ENCODE measurements around the gene TXNRD2. TPM values are rescaled to one million over a fixed set of nuclear protein-coding genes. Genes with fewer than 3 reads are reported as not detected.
A peak's percentile ranks its signal among the peaks of the same experiment; 100 is the strongest.

The TXNRD2 gene
- total RNA-seq, 1 donor from 2014 or later = 25.7 TPM

DNA sequence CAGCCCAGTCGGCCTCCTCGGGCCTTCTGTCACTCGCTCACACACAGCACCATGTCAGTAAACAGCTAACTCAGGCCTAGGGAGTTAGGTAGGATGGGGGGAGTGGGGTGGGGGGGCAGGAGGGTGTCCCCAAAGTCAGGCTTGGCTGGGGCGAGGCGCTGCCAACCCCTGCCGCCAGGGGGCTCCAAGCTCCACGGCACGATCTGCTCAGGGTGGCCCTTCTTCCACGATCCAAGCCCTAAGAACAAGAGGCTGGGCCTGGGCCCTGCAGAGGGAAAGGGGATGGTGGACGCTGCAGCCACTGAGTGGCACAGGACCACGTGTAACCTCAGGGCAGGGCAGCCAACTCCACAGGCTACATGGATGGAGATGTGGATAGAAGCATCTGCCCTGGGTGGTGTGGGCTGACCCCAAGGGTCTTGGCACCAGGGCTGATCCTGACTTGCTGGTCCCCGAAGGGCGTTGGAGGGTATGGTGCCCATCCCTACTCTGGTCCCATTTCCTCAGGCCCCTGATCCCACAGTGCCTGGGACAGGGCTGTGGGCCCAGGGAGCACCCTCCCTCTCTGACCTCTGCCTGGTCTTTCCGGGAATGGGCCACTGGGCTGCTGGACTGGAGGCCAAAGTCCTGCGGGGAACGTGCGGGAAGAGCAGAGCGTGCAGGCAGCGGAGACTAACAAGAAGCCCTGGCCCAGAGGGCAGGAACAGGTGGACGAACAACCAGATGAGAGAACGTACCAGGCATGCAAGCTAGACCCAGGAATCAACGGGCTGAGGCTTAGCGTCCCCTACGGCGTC is 29.1 kb upstream of the TXNRD2 start:
- no peak overlapping the region for H3K4me3 ChIP-seq (ENCODE audit: insufficient read depth, low read depth, low read length)
- peaks cover 5% of the 10 kb centered on the region for H3K36me3 ChIP-seq (ENCODE audit: insufficient read depth, low read length)
- TF ChIP-seq, protein P1, sequence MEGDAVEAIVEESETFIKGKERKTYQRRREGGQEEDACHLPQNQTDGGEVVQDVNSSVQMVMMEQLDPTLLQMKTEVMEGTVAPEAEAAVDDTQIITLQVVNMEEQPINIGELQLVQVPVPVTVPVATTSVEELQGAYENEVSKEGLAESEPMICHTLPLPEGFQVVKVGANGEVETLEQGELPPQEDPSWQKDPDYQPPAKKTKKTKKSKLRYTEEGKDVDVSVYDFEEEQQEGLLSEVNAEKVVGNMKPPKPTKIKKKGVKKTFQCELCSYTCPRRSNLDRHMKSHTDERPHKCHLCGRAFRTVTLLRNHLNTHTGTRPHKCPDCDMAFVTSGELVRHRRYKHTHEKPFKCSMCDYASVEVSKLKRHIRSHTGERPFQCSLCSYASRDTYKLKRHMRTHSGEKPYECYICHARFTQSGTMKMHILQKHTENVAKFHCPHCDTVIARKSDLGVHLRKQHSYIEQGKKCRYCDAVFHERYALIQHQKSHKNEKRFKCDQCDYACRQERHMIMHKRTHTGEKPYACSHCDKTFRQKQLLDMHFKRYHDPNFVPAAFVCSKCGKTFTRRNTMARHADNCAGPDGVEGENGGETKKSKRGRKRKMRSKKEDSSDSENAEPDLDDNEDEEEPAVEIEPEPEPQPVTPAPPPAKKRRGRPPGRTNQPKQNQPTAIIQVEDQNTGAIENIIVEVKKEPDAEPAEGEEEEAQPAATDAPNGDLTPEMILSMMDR (IDR thresholded peaks at IDR 0.05; ENCODE audit: insufficient read depth, low read depth, low read length) = peak; percentile 55
- TF ChIP-seq EZH2 (IDR thresholded peaks at IDR 0.05; ENCODE audit: insufficient read depth, low read length) = no peak
- H3K27me3 ChIP-seq (ENCODE audit: insufficient read depth, low read length) = no peaks in the 10 kb centered on the region
- no peak overlapping the region for H3K9ac ChIP-seq (ENCODE audit: low read length)
- no peaks in the 10 kb centered on the region for H3K79me2 ChIP-seq (ENCODE audit: insufficient read depth, low read length)
- H3K27ac Mint-ChIP-seq (ENCODE audit: unreplicated experiment) = no peak overlapping the region
- FAIRE-seq (no peak), DNase-seq (ENCODE audit: low read depth) (no peak)
- H3K4me2 ChIP-seq (ENCODE audit: low read length) = no peak overlapping the region
- no peaks in the 10 kb centered on the region for H3K9me3 ChIP-seq (ENCODE audit: insufficient read depth, low read depth, low read length)
- H4K20me1 ChIP-seq (ENCODE audit: insufficient read depth, low read length) = peaks cover 45% of the 10 kb centered on the region
- no peak overlapping the region for H2AFZ ChIP-seq (ENCODE audit: low read depth, low read length)
- peaks cover 10% of the 10 kb centered on the region for H3K4me1 ChIP-seq (ENCODE audit: insufficient read depth, low read length)
- peaks cover 6% of the 10 kb centered on the region for H3K36me3 Mint-ChIP-seq (ENCODE audit: low read depth, unreplicated experiment)
- H3K27ac ChIP-seq (ENCODE audit: low read depth, low read length) = no peak overlapping the region
- no peaks in the 10 kb centered on the region for H3K9me3 Mint-ChIP-seq (ENCODE audit: unreplicated experiment)
- H3K27me3 Mint-ChIP-seq (ENCODE audit: low read depth, unreplicated experiment) = no peaks in the 10 kb centered on the region
- H3K4me3 Mint-ChIP-seq (ENCODE audit: unreplicated experiment) = no peak overlapping the region
- H3K4me1 Mint-ChIP-seq (ENCODE audit: low read depth, unreplicated experiment) = peaks cover 3% of the 10 kb centered on the region

DNA sequence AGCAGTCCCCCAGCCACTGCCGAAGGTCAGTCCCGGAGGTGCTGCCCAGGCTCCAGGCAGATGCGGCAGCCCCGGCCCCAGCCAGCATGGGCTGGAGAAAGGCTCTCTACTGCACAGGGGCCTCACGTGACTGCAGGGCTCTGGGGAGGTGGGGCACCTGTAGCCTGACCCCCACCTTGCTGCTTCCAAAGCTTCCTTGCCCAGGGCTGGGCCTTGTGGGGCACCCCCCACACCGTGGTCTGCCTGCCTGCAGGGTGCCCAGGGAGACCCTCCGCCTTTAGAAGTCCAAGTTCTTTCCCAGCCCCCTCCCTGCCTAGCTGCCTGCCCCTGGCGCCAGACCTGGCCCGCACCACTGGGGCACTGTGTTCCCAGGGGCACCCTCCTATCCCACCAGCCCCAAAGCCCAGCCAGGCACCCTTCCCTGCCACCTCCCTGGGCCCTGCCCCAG is 28.4 kb upstream of the TXNRD2 start:
- Histone ChIP-seq H3K4me2 (ENCODE audit: low read length) (no peak overlapping the region), H3K79me2 (ENCODE audit: insufficient read depth, low read length) (no peaks in the 10 kb centered on the region), H3K4me3 (ENCODE audit: insufficient read depth, low read depth, low read length) (no peak overlapping the region), H3K27ac (ENCODE audit: low read depth, low read length) (no peak overlapping the region), H3K27me3 (ENCODE audit: insufficient read depth, low read length) (no peaks in the 10 kb centered on the region), H3K4me1 (ENCODE audit: insufficient read depth, low read length) (peaks cover 4% of the 10 kb centered on the region), H4K20me1 (ENCODE audit: insufficient read depth, low read length) (peaks cover 40% of the 10 kb centered on the region), H3K9ac (ENCODE audit: low read length) (no peak overlapping the region), H3K9me3 (ENCODE audit: insufficient read depth, low read depth, low read length) (no peaks in the 10 kb centered on the region), H3K36me3 (ENCODE audit: insufficient read depth, low read length) (peaks cover 5% of the 10 kb centered on the region), H2AFZ (ENCODE audit: low read depth, low read length) (no peak overlapping the region)
- TF ChIP-seq, protein P1 (IDR thresholded peaks at IDR 0.05; ENCODE audit: insufficient read depth, low read depth, low read length) = no peak
- Mint-ChIP-seq H3K4me1 (ENCODE audit: low read depth, unreplicated experiment) (peaks cover 1% of the 10 kb centered on the region), H3K36me3 (ENCODE audit: low read depth, unreplicated experiment) (peaks cover 6% of the 10 kb centered on the region), H3K27me3 (ENCODE audit: low read depth, unreplicated experiment) (no peaks in the 10 kb centered on the region), H3K9me3 (ENCODE audit: unreplicated experiment) (no peaks in the 10 kb centered on the region), H3K27ac (ENCODE audit: unreplicated experiment) (no peak overlapping the region), H3K4me3 (ENCODE audit: unreplicated experiment) (no peak overlapping the region)
- no peak for DNase-seq (ENCODE audit: low read depth)
- no peak for FAIRE-seq
